ENCODE measurements around the gene THTPA. TPM values are rescaled to one million over a fixed set of nuclear protein-coding genes. Genes with fewer than 3 reads are reported as not detected.

Gene THTPA
- total RNA-seq, 2 experiments from 2014 or later, result 8.1 to 12.7 TPM

- Mint-ChIP-seq H3K4me3 (no peak overlapping the region), H3K36me3 (ENCODE audit: low read depth) (peaks cover 40% of the 10 kb centered on the region), H3K27me3 (no peaks in the 10 kb centered on the region), H3K27ac (peak overlapping the region; percentile 60), H3K4me1 (peaks cover 51% of the 10 kb centered on the region), H3K9me3 (no peaks in the 10 kb centered on the region)
- CTCF ChIA-PET, result interaction anchor here (0.8 to 8.6 kb wide), 14 partner anchors 8 to 774 kb away, joined by 3 to 96 read pairs (median 4); partner anchors contain the start of genes AP1G2, PABPN1 and ZFHX2
- peak; percentile 75 for DNase-seq
- POLR2A ChIA-PET, result interaction anchor here (0.5 to 0.6 kb wide), 2 partner anchors 81 to 102 kb away, joined by 3 to 4 read pairs; no protein-coding TSS in a partner anchor
Observed at GRCh38 chr14:23559010-23559925, 3.2 kb downstream of the THTPA start.

GRCh38 chr14:23559926-23560520 is 4.0 kb downstream of the THTPA start:
- Mint-ChIP-seq H3K27me3 (no peaks in the 10 kb centered on the region), H3K4me1 (peaks cover 47% of the 10 kb centered on the region), H3K27ac (no peak overlapping the region), H3K36me3 (ENCODE audit: low read depth) (peaks cover 45% of the 10 kb centered on the region), H3K9me3 (no peaks in the 10 kb centered on the region), H3K4me3 (no peak overlapping the region)
- no peak for DNase-seq
- POLR2A ChIA-PET, result no interaction called here
- CTCF ChIA-PET, result interaction anchor here (0.6 to 8.6 kb wide), 12 partner anchors 8 to 624 kb away, joined by 3 to 96 read pairs (median 4); partner anchors contain the start of genes AP1G2 and ZFHX2

GRCh38 chr14:23561259-23561658 is 5.2 kb downstream of the THTPA start:
- DNase-seq, result no peak
- H3K4me1 Mint-ChIP-seq, result peaks cover 47% of the 10 kb centered on the region
- H3K9me3 Mint-ChIP-seq, result no peaks in the 10 kb centered on the region
- no peak overlapping the region for H3K27ac Mint-ChIP-seq
- H3K36me3 Mint-ChIP-seq (ENCODE audit: low read depth), result peaks cover 57% of the 10 kb centered on the region
- no peaks in the 10 kb centered on the region for H3K27me3 Mint-ChIP-seq
- H3K4me3 Mint-ChIP-seq, result no peak overlapping the region
- POLR2A ChIA-PET, result no interaction called here
- CTCF ChIA-PET, result interaction anchor here (2.3 to 8.6 kb wide), 3 partner anchors 8 to 83 kb away, joined by 7 to 96 read pairs (median 9); no protein-coding TSS in a partner anchor

DNA sequence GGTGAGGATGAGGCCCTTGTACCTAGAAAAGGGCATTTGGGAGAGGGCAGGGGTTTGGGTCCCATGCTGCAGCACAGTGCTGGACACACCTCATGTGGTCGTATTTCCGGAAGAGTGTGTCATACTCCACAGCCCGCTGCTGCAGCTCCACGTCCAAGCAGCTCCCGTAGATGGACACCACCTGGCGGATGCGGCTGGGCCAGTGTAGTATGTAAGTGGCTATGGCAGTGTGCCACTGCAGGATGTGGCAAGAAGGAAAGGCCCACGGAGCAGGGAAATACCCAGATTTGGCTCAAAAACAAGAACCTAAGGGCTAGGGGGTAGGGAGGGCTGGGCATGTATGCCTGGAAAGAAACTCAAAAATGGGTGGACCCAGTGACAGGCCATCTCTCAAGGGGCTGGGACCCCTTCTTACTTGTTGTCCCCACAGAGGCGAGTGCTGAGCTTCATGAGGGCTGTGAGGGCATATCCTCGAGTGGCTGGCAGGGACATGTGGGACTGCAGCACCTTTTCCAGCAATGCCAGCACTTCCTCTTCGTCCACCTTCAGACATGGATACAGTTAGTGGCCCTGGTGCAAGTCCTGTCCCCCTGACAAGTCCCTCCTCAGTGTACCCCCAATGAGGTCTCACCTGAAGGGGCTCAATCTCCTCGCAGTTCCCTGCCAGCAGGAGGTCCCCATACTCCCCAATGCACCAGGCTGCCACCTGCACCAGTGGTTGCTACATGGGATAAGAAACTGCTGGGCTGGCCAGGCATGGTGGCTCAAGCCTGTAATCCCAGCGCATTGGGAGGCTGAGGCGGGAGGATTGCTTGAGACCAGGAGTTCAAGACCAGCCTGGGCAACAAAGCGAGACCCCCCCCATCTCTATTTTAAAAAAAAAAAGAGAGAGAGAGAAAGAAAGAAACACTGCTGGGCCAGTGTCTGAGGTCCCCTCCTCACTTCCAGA is 6.1 kb downstream of the THTPA start:
- H3K27ac Mint-ChIP-seq, result no peak overlapping the region
- DNase-seq, result no peak
- H3K4me1 Mint-ChIP-seq, result peaks cover 45% of the 10 kb centered on the region
- H3K9me3 Mint-ChIP-seq, result no peaks in the 10 kb centered on the region
- H3K27me3 Mint-ChIP-seq, result no peaks in the 10 kb centered on the region
- CTCF ChIA-PET, result interaction anchor here (0.7 to 8.6 kb wide), 3 partner anchors 8 to 84 kb away, joined by 3 to 96 read pairs (median 4); no protein-coding TSS in a partner anchor
- peaks cover 63% of the 10 kb centered on the region for H3K36me3 Mint-ChIP-seq (ENCODE audit: low read depth)
- POLR2A ChIA-PET, result no interaction called here
- no peak overlapping the region for H3K4me3 Mint-ChIP-seq

DNA sequence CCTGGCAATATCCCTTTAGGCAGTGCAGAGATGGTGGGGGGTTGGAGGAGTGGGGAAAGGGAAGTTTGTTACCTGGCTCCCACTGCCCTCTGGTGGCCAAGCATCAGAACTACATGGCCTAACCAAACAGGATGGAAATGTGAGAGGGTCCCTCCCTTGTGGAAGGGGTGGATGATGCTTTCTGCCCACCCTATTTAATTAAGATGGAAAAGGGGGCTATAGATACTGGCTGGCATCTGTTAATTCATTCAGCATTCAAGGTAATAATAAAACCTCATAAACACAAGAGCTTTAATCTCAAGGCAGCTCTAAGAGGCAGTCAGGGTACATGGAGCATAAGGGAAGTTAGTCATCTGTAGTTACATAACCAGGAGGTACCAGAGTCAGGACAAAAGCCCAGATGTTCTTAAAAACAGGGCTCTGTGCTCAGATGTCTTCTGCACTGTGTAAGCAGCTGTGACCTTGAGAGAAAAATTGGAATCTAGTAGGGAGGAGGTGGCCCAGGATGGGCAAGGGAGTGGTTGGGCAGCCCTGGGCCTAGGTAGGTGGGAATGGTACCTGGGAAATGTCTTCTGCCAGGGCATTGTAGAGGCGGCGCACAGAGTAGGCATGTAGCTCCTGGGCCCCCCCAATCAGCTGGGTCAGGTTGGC is 6.9 kb downstream of the THTPA start:
- H3K36me3 Mint-ChIP-seq (ENCODE audit: low read depth), result peaks cover 66% of the 10 kb centered on the region
- H3K4me1 Mint-ChIP-seq, result peaks cover 46% of the 10 kb centered on the region
- H3K9me3 Mint-ChIP-seq, result no peaks in the 10 kb centered on the region
- POLR2A ChIA-PET, result no interaction called here
- CTCF ChIA-PET, result interaction anchor here (0.9 to 8.6 kb wide), 5 partner anchors 9 to 273 kb away, joined by 3 to 96 read pairs (median 4); no protein-coding TSS in a partner anchor
- no peak overlapping the region for H3K27ac Mint-ChIP-seq
- no peaks in the 10 kb centered on the region for H3K27me3 Mint-ChIP-seq
- no peak overlapping the region for H3K4me3 Mint-ChIP-seq
- peak; percentile 61 for DNase-seq

- no peak overlapping the region for H3K4me3 Mint-ChIP-seq
- H3K9me3 Mint-ChIP-seq, result no peaks in the 10 kb centered on the region
- H3K36me3 Mint-ChIP-seq (ENCODE audit: low read depth), result peaks cover 63% of the 10 kb centered on the region
- ChIA-PET POLR2A (no interaction called here), CTCF (interaction anchor here (0.9 to 8.6 kb wide), 5 partner anchors 8 to 274 kb away, joined by 3 to 96 read pairs (median 4); no protein-coding TSS in a partner anchor)
- H3K4me1 Mint-ChIP-seq, result peaks cover 46% of the 10 kb centered on the region
- H3K27me3 Mint-ChIP-seq, result no peaks in the 10 kb centered on the region
- no peak overlapping the region for H3K27ac Mint-ChIP-seq
- no peak for DNase-seq
Observed at GRCh38 chr14:23563473-23564180, 7.6 kb downstream of the THTPA start.

GRCh38 chr14:23564181-23564812 is 8.2 kb downstream of the THTPA start:
- Mint-ChIP-seq H3K9me3 (no peaks in the 10 kb centered on the region), H3K27ac (peak overlapping the region; percentile 11), H3K4me3 (no peak overlapping the region), H3K36me3 (ENCODE audit: low read depth) (peaks cover 58% of the 10 kb centered on the region), H3K27me3 (no peaks in the 10 kb centered on the region), H3K4me1 (peaks cover 50% of the 10 kb centered on the region)
- ChIA-PET POLR2A (no interaction called here), CTCF (interaction anchor here (1.2 to 8.6 kb wide), 3 partner anchors 8 to 129 kb away, joined by 3 to 96 read pairs (median 4); no protein-coding TSS in a partner anchor)
- no peak for DNase-seq

- H3K27ac Mint-ChIP-seq, result peak overlapping the region; percentile 36
- POLR2A ChIA-PET, result no interaction called here
- no peak overlapping the region for H3K4me3 Mint-ChIP-seq
- H3K36me3 Mint-ChIP-seq (ENCODE audit: low read depth), result peaks cover 52% of the 10 kb centered on the region
- peaks cover 49% of the 10 kb centered on the region for H3K4me1 Mint-ChIP-seq
- no peaks in the 10 kb centered on the region for H3K27me3 Mint-ChIP-seq
- CTCF ChIA-PET, result interaction anchor here (8.6 kb wide), 1 partner anchor 87 kb away, joined by 96 read pairs; no protein-coding TSS in a partner anchor
- no peaks in the 10 kb centered on the region for H3K9me3 Mint-ChIP-seq
- DNase-seq, result no peak
Observed at GRCh38 chr14:23564876-23565275, 8.8 kb downstream of the THTPA start.

DNA sequence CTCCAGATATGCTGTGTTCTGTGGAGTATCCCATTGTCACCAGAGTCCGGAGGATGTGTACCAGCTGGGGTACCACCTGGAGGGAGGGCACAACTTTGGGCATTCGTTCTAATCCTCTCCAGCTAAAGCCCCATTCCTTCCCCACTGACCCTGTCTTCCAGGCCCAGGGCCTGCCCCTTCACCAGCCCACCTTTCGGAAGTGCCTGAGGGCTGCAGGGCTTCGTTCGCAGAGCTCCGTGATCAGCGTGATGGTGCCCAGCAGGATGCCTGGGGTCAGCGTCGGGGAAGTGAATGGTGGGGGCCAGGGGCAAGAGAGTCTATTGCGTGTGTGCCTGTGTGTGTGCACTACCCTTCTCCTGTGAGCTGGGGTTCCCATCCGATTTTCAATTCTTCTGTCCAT is 9.6 kb downstream of the THTPA start:
- Mint-ChIP-seq H3K4me1 (peaks cover 46% of the 10 kb centered on the region), H3K36me3 (ENCODE audit: low read depth) (peaks cover 46% of the 10 kb centered on the region)

GRCh38 chr14:23566112-23566777 is 10.2 kb downstream of the THTPA start:
- H3K4me1 Mint-ChIP-seq, result peaks cover 46% of the 10 kb centered on the region
- POLR2A ChIA-PET, result interaction anchor here (0.6 kb wide), 2 partner anchors 8 to 20 kb away, joined by 3 to 4 read pairs; no protein-coding TSS in a partner anchor
- H3K4me3 Mint-ChIP-seq, result peak overlapping the region; percentile 97

More for the DNA sequence above, 9.6 kb downstream of the THTPA start:
- no peak overlapping the region for H3K27ac Mint-ChIP-seq
- no peaks in the 10 kb centered on the region for H3K27me3 Mint-ChIP-seq
- no peaks in the 10 kb centered on the region for H3K9me3 Mint-ChIP-seq
- ChIA-PET POLR2A (no interaction called here), CTCF (no interaction called here)
- peak overlapping the region; percentile 97 for H3K4me3 Mint-ChIP-seq
- no peak for DNase-seq

More at GRCh38 chr14:23566112-23566777, 10.2 kb downstream of the THTPA start:
- Mint-ChIP-seq H3K27me3 (no peaks in the 10 kb centered on the region), H3K36me3 (ENCODE audit: low read depth) (peaks cover 42% of the 10 kb centered on the region), H3K27ac (peak overlapping the region; percentile 97), H3K9me3 (no peaks in the 10 kb centered on the region)
- CTCF ChIA-PET, result interaction anchor here (1.5 to 2.3 kb wide), 2 partner anchors 9 to 88 kb away, joined by 4 to 5 read pairs; no protein-coding TSS in a partner anchor
- DNase-seq, result no peak
